Measurements from ENCODE around the gene COL9A2.

COL9A2 gene

DNA sequence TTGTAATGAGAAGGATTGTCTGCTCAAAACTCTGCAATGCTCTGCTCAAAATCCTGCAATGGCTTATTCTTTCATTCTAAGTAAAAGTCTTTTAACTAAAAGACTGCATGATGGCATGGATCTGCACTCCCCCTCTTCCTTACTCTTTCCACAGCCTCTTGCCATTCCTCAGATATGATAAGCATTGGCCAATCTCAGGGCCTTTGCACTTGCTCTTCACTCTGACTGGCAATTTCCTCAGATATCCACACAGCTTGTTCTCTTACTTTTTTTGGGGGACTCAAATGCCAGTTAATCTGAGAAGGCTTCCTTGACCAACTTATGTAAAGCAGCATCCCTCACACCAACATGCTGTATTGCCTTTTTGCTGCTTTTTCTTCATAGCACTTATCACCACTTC, 61.9 kb downstream of the COL9A2 start:
- TF ChIP-seq, protein P1, sequence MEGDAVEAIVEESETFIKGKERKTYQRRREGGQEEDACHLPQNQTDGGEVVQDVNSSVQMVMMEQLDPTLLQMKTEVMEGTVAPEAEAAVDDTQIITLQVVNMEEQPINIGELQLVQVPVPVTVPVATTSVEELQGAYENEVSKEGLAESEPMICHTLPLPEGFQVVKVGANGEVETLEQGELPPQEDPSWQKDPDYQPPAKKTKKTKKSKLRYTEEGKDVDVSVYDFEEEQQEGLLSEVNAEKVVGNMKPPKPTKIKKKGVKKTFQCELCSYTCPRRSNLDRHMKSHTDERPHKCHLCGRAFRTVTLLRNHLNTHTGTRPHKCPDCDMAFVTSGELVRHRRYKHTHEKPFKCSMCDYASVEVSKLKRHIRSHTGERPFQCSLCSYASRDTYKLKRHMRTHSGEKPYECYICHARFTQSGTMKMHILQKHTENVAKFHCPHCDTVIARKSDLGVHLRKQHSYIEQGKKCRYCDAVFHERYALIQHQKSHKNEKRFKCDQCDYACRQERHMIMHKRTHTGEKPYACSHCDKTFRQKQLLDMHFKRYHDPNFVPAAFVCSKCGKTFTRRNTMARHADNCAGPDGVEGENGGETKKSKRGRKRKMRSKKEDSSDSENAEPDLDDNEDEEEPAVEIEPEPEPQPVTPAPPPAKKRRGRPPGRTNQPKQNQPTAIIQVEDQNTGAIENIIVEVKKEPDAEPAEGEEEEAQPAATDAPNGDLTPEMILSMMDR (conservative IDR thresholded peaks at IDR 0.05; ENCODE audit: low read depth, low read length), result no peak
- no peak for DNase-seq (ENCODE audit: low read depth)
- no peak overlapping the region for H3K4me3 ChIP-seq (ENCODE audit: low read depth, low read length)

DNA sequence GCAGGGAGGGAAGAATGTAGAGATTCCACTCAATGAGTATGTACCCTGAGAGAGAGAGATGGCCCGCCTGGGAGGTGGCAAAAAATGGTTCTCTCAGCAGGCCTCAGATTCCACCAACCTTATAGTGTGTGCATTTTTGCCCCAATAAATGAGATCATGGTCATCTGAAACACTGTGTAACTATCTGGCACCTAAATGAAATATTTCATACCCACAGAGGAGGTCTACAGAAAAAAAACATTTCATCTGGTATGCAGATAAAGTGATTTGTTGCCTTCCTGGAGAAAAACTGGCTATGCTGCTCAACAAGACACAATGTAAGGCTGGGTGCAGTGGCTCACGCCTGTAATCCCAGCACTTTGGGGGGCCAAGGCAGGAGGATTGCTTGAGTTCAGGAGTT, 64.5 kb downstream of the COL9A2 start:
- peak; percentile 15 for DNase-seq (ENCODE audit: low read depth)
- TF ChIP-seq, protein P1 (conservative IDR thresholded peaks at IDR 0.05; ENCODE audit: low read depth, low read length), result no peak
- H3K4me3 ChIP-seq (ENCODE audit: low read depth, low read length), result no peak overlapping the region

DNA sequence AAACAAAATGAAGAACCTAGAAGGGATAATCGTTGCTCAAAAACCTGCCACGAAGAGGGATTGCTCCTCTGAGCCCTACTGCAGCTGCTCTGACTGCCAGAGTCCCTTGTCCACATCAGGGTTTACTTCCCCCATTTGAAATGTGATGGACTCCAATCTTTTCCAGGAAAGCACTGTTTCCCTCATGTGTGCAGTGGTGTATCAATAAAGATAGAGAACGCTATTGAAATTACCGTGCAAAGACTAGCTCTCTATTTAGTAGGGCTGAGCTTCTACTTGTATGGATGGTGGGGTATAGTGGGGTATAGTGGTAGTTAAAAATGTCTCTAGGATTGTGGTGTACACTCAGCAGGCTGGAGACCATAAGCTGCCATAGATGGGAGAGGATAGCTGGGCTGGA, 65.6 kb downstream of the COL9A2 start:
- DNase-seq (ENCODE audit: low read depth), result no peak
- TF ChIP-seq, protein P1 (conservative IDR thresholded peaks at IDR 0.05; ENCODE audit: low read depth, low read length), result no peak
- no peak overlapping the region for H3K4me3 ChIP-seq (ENCODE audit: low read depth, low read length)
